ENCODE results near the gene MSI2.
A peak's percentile ranks its signal among the peaks of the same experiment; 100 is the strongest.

The MSI2 gene

GRCh38 chr17:57625957-57626356, 369.6 kb downstream of the MSI2 start:
- H3K4me1 ChIP-seq (ENCODE audit: insufficient read depth, low read length, severe bottlenecking) = peaks cover 55% of the 10 kb centered on the region
- no peaks in the 10 kb centered on the region for H3K27me3 ChIP-seq (ENCODE audit: insufficient read depth, low read length)
- H3K9ac ChIP-seq (ENCODE audit: low read length) = no peak overlapping the region
- H3K4me3 ChIP-seq (ENCODE audit: low read depth, low read length, poor library complexity, severe bottlenecking) = no peak overlapping the region
- H4K20me1 ChIP-seq (ENCODE audit: insufficient read depth, low read length) = no peaks in the 10 kb centered on the region
- no peak overlapping the region for H3K4me2 ChIP-seq (ENCODE audit: low read length)
- no peaks in the 10 kb centered on the region for H3K9me2 ChIP-seq (ENCODE audit: low read depth, low read length)
- TF ChIP-seq EZH2 (IDR thresholded peaks at IDR 0.05; ENCODE audit: borderline replicate concordance, low read length) (no peak), CTCF (IDR thresholded peaks at IDR 0.05; ENCODE audit: low read length) (no peak)
- no peaks in the 10 kb centered on the region for H3K79me2 ChIP-seq (ENCODE audit: insufficient read depth, low read length)
- H3K9me3 ChIP-seq (ENCODE audit: low read length) = no peaks in the 10 kb centered on the region
- peak overlapping the region; percentile 22 for H3K27ac ChIP-seq (ENCODE audit: low read depth, low read length, poor library complexity, severe bottlenecking)
- H2AFZ ChIP-seq (ENCODE audit: low read length) = no peak overlapping the region
- H3F3A ChIP-seq (ENCODE audit: insufficient read depth, low read length) = no peaks in the 10 kb centered on the region
- peaks cover 63% of the 10 kb centered on the region for H3K36me3 ChIP-seq (ENCODE audit: insufficient read depth, low read length)

GRCh38 chr17:57626520-57627210, 370.3 kb downstream of the MSI2 start:
- TF ChIP-seq EZH2 (IDR thresholded peaks at IDR 0.05; ENCODE audit: borderline replicate concordance, low read length) (no peak), CTCF (IDR thresholded peaks at IDR 0.05; ENCODE audit: low read length) (no peak)
- Histone ChIP-seq H3K27ac (ENCODE audit: low read depth, low read length, poor library complexity, severe bottlenecking) (peak overlapping the region; percentile 22), H3K9me3 (ENCODE audit: low read length) (no peaks in the 10 kb centered on the region), H4K20me1 (ENCODE audit: insufficient read depth, low read length) (no peaks in the 10 kb centered on the region), H3K36me3 (ENCODE audit: insufficient read depth, low read length) (peaks cover 68% of the 10 kb centered on the region), H3K9me2 (ENCODE audit: low read depth, low read length) (no peaks in the 10 kb centered on the region), H3K79me2 (ENCODE audit: insufficient read depth, low read length) (no peaks in the 10 kb centered on the region), H3F3A (ENCODE audit: insufficient read depth, low read length) (no peaks in the 10 kb centered on the region), H3K4me1 (ENCODE audit: insufficient read depth, low read length, severe bottlenecking) (peaks cover 48% of the 10 kb centered on the region), H3K9ac (ENCODE audit: low read length) (no peak overlapping the region), H3K4me3 (ENCODE audit: low read depth, low read length, poor library complexity, severe bottlenecking) (no peak overlapping the region), H3K27me3 (ENCODE audit: insufficient read depth, low read length) (no peaks in the 10 kb centered on the region), H2AFZ (ENCODE audit: low read length) (no peak overlapping the region), H3K4me2 (ENCODE audit: low read length) (no peak overlapping the region)

- Histone ChIP-seq H3K27me3 (ENCODE audit: insufficient read depth, low read length) (no peaks in the 10 kb centered on the region), H3K4me1 (ENCODE audit: insufficient read depth, low read length, severe bottlenecking) (peaks cover 39% of the 10 kb centered on the region), H3F3A (ENCODE audit: insufficient read depth, low read length) (no peaks in the 10 kb centered on the region), H3K36me3 (ENCODE audit: insufficient read depth, low read length) (peaks cover 78% of the 10 kb centered on the region), H3K27ac (ENCODE audit: low read depth, low read length, poor library complexity, severe bottlenecking) (no peak overlapping the region), H3K4me3 (ENCODE audit: low read depth, low read length, poor library complexity, severe bottlenecking) (no peak overlapping the region), H3K9me3 (ENCODE audit: low read length) (no peaks in the 10 kb centered on the region), H4K20me1 (ENCODE audit: insufficient read depth, low read length) (no peaks in the 10 kb centered on the region), H3K4me2 (ENCODE audit: low read length) (no peak overlapping the region), H2AFZ (ENCODE audit: low read length) (no peak overlapping the region), H3K9me2 (ENCODE audit: low read depth, low read length) (no peaks in the 10 kb centered on the region), H3K79me2 (ENCODE audit: insufficient read depth, low read length) (no peaks in the 10 kb centered on the region), H3K9ac (ENCODE audit: low read length) (no peak overlapping the region)
- TF ChIP-seq EZH2 (IDR thresholded peaks at IDR 0.05; ENCODE audit: borderline replicate concordance, low read length) (no peak), CTCF (IDR thresholded peaks at IDR 0.05; ENCODE audit: low read length) (no peak)
These were observed 371.3 kb downstream of the MSI2 start for GRCh38 chr17:57627591-57627990.
